ENCODE data around the gene MLEC.

The MLEC gene

GRCh38 chr12:120718055-120718454, 31.1 kb downstream of the MLEC start:
- DNase-seq (ENCODE audit: low read depth in 1 of 2, low spot score in 1 of 2) = no peak
- Histone ChIP-seq H3K27me3 (ENCODE audit: insufficient read depth, poor library complexity, severe bottlenecking) (no peaks in the 10 kb centered on the region), H3K4me3 (replicated peaks; ENCODE audit: insufficient read depth, low read length) (no peak overlapping the region), H3K27ac (replicated peaks) (no peak overlapping the region)
- TF ChIP-seq POLR2AphosphoS5 (IDR thresholded peaks at IDR 0.05; ENCODE audit: low read depth) (no peak), SPI1 (IDR thresholded peaks at IDR 0.05; ENCODE audit: borderline replicate concordance, low read depth) (no peak)
- TF ChIP-seq, protein P1, sequence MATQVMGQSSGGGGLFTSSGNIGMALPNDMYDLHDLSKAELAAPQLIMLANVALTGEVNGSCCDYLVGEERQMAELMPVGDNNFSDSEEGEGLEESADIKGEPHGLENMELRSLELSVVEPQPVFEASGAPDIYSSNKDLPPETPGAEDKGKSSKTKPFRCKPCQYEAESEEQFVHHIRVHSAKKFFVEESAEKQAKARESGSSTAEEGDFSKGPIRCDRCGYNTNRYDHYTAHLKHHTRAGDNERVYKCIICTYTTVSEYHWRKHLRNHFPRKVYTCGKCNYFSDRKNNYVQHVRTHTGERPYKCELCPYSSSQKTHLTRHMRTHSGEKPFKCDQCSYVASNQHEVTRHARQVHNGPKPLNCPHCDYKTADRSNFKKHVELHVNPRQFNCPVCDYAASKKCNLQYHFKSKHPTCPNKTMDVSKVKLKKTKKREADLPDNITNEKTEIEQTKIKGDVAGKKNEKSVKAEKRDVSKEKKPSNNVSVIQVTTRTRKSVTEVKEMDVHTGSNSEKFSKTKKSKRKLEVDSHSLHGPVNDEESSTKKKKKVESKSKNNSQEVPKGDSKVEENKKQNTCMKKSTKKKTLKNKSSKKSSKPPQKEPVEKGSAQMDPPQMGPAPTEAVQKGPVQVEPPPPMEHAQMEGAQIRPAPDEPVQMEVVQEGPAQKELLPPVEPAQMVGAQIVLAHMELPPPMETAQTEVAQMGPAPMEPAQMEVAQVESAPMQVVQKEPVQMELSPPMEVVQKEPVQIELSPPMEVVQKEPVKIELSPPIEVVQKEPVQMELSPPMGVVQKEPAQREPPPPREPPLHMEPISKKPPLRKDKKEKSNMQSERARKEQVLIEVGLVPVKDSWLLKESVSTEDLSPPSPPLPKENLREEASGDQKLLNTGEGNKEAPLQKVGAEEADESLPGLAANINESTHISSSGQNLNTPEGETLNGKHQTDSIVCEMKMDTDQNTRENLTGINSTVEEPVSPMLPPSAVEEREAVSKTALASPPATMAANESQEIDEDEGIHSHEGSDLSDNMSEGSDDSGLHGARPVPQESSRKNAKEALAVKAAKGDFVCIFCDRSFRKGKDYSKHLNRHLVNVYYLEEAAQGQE (IDR thresholded peaks at IDR 0.05; ENCODE audit: insufficient replicate concordance, low read depth) = no peak

GRCh38 chr12:120719072-120719471, 32.1 kb downstream of the MLEC start:
- Histone ChIP-seq H3K4me3 (replicated peaks; ENCODE audit: insufficient read depth, low read length) (no peak overlapping the region), H3K27ac (replicated peaks) (no peak overlapping the region), H3K27me3 (ENCODE audit: insufficient read depth, poor library complexity, severe bottlenecking) (no peaks in the 10 kb centered on the region)
- TF ChIP-seq GABPA (IDR thresholded peaks at IDR 0.05; ENCODE audit: low read depth) (no peak), POLR2AphosphoS5 (IDR thresholded peaks at IDR 0.05; ENCODE audit: low read depth) (no peak), SPI1 (IDR thresholded peaks at IDR 0.05; ENCODE audit: borderline replicate concordance, low read depth) (no peak)
- TF ChIP-seq, protein P2, sequence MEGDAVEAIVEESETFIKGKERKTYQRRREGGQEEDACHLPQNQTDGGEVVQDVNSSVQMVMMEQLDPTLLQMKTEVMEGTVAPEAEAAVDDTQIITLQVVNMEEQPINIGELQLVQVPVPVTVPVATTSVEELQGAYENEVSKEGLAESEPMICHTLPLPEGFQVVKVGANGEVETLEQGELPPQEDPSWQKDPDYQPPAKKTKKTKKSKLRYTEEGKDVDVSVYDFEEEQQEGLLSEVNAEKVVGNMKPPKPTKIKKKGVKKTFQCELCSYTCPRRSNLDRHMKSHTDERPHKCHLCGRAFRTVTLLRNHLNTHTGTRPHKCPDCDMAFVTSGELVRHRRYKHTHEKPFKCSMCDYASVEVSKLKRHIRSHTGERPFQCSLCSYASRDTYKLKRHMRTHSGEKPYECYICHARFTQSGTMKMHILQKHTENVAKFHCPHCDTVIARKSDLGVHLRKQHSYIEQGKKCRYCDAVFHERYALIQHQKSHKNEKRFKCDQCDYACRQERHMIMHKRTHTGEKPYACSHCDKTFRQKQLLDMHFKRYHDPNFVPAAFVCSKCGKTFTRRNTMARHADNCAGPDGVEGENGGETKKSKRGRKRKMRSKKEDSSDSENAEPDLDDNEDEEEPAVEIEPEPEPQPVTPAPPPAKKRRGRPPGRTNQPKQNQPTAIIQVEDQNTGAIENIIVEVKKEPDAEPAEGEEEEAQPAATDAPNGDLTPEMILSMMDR (IDR thresholded peaks at IDR 0.05; ENCODE audit: insufficient read depth, low read length) = no peak
- no peak for DNase-seq (ENCODE audit: low read depth in 1 of 2, low spot score in 1 of 2)

GRCh38 chr12:120719496-120720233, 32.7 kb downstream of the MLEC start:
- Histone ChIP-seq H3K27me3 (ENCODE audit: insufficient read depth, poor library complexity, severe bottlenecking) (no peaks in the 10 kb centered on the region), H3K4me3 (replicated peaks; ENCODE audit: insufficient read depth, low read length) (no peak overlapping the region), H3K27ac (replicated peaks) (peak overlapping the region; percentile 49)
- TF ChIP-seq, protein P1 (IDR thresholded peaks at IDR 0.05; ENCODE audit: insufficient replicate concordance, low read depth) = no peak
- no peak for TF ChIP-seq SPI1 (IDR thresholded peaks at IDR 0.05; ENCODE audit: borderline replicate concordance, low read depth)
- TF ChIP-seq GABPA (IDR thresholded peaks at IDR 0.05; ENCODE audit: low read depth) = no peak
- DNase-seq (ENCODE audit: low read depth in 1 of 2, low spot score in 1 of 2) = peak in 1 of 2 experiments; percentile 48

GRCh38 chr12:120720234-120720986, 33.5 kb downstream of the MLEC start:
- no peaks in the 10 kb centered on the region for H3K27me3 ChIP-seq (ENCODE audit: insufficient read depth, poor library complexity, severe bottlenecking)
- peak in 1 of 2 experiments; percentile 53 for DNase-seq (ENCODE audit: low read depth in 1 of 2, low spot score in 1 of 2)
- no peak for TF ChIP-seq GABPA (IDR thresholded peaks at IDR 0.05; ENCODE audit: low read depth)
- 0 out of 2 replicates have a peak, but pooled peaks have one; percentile 14 for TF ChIP-seq POLR2AphosphoS5 (IDR thresholded peaks at IDR 0.05; ENCODE audit: low read depth)
- H3K4me3 ChIP-seq (replicated peaks; ENCODE audit: insufficient read depth, low read length) = no peak overlapping the region
- H3K27ac ChIP-seq (replicated peaks) = peak overlapping the region; percentile 49
